HG03039 (cell line): ENCODE results near the gene NRXN2.
"Not testable (repeated sequence)": the region's sequence is repeated elsewhere in the genome, so short reads cannot be mapped to it uniquely, and the experiment has no call there.

ENCODE experiments used
- ATAC-seq: cut with Tn5 transposase; IDR thresholded peaks from one replicate; pipeline ENCODE4 v1.9.1; 2021; ENCODE audit warnings: mild to moderate bottlenecking, moderate library complexity; ENCODE audit not compliant: unreplicated experiment

Gene NRXN2

DNA sequence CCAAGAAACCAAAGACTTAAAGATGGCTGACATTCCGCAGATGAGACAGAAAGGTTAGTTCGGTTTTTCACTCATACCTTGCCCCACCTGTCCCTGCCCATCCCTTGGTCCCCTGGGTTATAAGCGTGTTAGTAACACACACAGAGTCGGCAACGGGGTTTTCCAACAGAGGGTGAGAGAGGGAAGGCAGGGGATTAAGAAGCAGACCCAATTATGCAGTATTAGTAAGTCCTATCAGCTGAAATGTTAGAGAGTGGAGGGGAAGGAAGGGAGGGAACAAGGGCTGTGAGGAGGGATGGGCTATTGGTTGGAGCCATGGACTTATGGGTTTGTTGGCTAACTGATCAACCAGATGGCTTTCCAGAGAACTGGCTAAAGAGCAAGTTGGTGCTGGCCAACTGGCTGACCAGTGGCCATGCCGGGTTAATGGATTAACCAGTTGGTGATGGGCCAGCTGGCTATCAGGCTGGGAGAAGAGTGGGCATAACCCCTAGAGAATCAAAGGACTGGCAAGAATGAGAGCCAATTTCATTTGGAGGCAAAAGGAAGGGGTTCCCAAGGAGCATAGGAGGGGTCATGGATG is 45.5 kb downstream of the NRXN2 start:
- no peak for ATAC-seq

DNA sequence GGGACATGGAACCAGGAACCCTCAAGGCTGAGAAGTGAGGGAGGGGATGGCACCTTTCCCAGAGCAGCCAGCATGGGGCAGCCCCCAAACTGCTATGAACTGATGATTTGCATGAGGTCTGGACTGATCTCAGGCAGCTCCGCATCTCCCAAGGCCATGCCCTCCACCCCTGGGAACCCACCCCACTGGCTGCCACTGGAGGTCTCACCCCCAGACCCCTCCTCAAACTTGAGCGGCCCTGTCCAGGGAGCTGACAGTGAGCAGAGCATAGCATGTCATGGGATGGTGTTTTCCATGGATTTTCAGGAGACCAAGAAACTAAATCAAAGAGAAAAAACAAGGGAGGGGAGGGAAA is 46.8 kb downstream of the NRXN2 start:
- ATAC-seq, result no peak

DNA sequence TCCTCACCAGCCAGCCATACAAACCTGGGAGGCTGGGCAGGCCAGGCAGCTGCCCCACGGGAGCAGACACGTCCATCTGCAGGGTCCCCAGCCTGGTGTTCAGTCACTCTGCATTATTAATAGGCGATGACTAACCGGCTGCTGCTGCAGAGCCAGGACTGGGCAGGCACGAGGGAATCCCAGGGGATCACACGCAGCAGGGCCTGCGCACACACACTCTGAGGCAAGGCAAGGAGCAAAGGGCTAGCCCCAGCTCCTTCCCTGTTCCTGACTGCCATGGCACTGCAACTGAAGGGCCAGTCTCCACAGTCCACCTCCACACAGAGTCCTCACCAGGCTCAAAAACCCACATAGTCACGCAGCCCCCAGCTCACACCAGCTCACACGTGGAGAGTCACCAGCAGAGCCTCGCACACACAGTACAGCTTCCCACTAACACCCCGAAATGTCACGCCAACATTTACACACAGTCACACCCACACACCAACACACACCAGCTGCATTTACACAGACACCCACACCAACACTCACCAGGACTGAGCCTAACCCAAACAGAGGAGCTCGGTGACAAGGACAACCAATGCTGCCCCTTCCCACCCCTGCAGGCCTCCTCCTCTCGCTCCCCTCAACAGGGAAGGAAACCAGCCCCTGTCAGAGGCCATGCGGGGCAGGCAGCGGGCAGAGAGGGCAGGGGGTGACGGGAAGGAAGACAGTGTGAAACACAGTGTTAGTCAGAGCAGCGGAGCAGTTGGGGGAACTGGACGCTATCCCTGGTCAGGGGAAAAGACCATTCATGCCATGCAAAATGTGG is 47.3 kb downstream of the NRXN2 start:
- no peak for ATAC-seq

DNA sequence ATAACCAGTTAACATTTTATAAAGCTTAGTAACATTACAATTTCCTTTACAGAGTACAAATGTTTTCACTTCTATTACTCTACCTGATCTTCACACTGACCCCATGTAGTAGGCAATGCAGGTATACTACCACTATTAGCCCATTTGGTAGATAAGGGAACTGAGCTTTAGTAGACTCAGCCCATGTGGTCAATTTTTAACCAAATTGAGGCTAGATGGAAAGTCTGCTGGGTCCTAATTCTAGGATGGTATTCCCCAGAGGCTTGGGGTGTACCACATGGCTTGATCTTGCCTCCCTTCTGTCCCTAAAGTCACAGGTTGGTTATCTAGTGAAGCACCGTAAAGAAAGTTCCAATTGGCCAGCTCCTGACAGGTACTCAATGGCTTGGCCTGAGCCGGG is 48.2 kb downstream of the NRXN2 start:
- no peak for ATAC-seq

DNA sequence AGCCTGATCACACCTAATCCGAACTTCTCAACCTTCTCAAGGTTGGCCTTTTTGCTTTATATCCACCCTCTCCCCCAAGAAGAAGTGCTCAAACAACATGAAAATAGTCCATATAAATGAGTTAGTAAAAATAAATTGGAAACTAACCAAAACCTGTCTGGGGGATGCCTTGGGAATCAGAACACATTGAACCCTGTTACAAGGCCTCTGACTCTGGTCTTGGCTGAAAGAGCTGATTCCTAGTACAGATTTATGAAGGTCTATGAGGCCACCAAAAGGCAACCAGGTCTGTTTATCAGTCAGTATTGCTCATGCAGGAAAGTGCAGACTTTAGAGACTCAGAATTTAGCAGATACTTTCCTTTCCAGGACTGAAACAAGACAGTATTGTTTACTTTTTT is 49.7 kb downstream of the NRXN2 start:
- no peak for ATAC-seq

DNA sequence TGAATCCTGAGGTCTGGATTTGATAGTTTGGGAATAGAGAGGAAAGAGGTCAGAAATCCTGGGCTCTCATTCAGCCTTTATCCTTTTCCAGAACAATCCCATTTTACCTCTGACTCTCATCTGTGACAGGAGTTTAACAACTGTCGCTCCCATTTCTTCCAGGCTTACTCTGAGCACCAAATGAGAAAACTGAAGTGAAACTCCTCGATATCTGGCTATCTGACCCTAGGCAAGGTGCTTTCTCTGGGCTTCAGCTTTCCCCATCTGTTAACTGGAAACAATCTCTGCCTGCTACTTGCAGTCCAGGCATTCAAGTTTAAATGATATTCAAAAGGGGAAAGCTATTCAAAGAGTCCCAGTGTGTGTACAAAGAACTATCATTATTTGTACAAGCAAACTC is 50.1 kb downstream of the NRXN2 start:
- no peak for ATAC-seq

DNA sequence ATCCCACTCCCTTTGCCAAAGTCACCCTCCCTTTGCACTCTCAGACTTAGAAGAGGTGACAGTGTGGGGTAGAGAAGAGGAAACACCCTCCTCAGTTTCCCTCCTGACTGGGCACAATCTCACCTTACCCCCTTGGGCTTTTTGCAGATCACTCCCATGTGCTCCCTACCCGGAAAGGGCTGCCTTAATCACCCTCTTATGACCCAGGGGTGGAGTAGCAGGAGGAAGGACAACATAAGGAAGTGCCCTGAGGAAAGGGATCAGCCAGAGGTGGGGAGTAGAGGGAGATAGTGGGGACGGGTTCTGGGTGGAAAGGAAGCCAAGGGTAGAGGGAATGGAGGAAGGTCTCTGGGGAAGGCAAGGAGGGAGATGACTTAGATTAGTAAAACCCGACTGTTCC is 52.0 kb downstream of the NRXN2 start:
- ATAC-seq, result no peak

DNA sequence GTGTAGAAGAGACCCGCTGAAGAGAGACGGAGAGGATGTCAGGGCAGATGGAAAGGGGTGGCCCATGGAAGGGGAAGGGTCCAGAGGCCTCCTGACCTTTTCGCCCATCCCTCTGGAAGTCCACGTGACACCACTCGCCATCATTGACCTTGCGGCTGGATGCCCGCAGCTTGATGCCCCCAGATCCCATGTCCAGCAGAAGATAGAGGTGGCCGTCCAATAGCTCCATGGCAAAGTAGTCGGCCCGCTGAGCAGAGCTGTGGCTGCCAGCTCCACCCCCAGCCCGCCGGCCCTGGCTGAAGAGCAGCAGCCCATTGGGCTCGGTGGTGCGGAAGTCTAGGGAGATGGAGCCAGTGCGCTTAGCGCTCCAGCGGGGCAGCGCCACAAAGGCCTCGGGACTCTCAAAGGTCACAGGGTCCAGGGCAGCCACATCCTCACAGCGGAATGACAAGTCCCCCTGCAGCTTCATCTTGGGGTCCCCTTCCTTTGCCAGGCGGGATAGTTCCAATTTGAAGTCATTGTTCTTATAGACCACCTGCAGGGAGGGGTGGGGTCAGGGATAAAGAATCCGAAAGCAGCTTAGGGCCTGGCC is 55.7 kb downstream of the NRXN2 start:
- no peak for ATAC-seq

DNA sequence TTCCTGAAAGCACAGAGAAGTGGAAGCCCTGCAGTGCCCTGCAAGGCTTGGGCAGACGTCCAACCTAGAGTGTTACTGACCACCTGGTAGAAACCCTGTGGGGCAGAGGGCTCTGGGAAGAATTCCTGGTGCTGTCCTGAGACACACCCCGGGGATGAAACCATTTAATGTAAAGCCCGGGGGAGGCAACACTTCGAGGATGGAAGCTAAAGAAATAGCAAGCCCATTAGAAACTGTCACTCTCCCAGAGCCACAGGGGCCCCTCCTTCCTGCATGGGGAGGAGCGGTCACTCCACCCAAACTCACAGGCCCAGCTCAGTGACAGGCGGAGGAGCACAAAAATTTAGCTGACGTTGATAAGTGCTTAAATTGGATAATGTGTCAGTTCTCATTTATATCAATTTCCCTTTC is 57.6 kb downstream of the NRXN2 start:
- no peak for ATAC-seq

DNA sequence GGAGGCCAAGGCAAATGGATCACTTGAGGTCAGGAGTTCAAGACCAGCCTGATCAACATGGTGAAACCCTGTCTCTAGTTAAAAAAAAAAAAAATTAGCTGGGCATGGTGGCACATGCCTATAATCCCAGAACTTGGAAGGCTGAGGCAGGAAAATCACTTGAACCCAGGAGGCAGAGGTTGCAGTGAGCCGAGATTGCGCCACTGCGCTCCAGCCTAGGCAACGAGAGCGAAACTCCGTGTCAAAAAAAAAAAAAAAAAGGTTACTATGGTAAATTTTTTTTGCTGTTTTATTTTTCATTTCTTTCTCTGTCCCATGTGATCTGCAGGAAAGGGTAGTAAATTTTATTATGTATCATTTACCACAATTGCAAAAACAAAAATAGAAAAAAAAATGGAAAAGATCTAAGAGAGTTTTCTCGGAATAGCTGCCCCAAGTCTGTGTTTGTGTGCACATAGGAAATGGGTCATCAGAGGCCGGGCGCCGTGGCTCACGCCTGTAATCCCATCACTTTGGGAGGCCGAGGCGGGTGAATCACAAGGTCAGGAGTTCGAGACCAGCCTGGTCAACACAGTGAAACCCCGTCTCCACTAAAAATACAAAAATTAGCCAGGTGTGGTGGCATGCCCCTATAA is 58.6 kb downstream of the NRXN2 start:
- ATAC-seq, result not testable (repeated sequence)

DNA sequence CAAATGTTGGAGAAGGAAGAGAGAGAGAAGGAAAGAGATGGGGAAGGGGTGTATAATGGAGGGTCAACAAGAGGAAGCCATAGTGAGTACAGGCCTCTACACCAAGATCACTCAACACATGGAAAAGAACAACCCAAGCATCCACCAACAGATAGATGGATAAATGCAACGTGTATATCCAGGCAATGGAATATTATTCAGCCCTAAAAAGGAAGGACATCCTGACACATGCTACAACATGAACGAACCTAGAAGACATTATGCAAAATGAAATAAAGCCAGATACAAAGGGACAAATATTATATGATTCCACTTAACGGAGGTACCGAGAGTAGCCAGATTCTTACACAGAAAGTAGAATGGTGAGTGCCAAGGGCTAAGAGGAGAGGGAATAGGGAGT is 59.3 kb downstream of the NRXN2 start:
- ATAC-seq, result no peak

DNA sequence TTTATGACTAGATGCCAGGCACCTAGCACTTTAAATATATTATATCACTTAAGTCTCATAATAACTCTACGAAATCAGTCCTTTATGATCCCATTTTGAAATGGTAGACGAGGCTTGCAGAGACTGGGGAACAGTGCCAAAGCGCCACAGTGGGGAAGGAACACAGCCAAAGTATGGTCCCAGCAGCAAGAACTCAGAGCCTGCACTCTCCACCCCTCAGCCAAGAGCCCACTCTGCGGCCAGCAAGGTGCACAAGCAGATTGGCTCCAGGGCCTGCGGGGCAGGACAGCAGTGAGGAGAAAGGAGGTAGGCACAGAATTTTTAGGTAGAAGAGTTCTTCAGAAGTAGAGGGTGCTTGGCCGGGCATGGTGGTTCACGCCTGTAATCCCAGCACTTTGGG is 61.4 kb downstream of the NRXN2 start:
- ATAC-seq, result no peak

DNA sequence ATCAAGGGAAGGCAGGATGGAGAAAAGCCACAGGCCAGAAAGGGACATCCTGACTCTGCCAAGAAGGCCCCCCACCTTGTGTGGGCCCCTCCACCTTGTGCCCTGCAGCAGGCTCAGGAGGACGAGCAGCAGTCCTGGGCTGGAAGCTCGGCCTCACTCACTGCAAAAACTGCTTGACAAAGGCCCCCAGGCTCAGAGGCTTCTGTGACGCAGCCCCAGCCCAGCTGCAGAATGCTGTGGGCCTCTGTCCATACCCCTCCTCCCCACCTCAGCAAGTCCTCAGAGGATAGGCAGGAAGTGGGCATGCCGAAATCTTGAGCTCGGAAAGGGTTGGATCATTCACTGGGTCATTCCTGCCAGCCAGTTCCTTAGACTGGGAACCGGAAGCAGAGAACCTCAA is 61.9 kb downstream of the NRXN2 start:
- ATAC-seq, result no peak

DNA sequence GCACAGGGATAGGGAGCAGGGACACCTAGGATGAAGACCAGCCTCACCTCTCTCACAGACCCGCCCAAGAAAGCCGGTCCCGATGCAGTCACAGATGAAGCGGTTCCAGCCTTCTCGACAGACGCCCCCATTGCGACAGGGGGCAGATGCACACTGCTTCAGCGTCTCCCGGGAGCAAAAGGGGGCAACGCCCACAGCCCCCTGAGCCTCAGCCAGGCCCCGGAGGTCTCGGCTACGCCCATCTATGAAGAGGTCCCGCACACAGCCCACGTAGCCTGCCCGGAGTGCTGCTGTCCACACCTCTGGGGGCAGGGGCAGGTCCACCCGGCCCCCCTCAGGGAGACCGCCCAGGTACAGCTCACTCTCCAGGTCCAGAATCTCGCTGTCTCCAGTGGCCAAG is 62.3 kb downstream of the NRXN2 start:
- no peak for ATAC-seq

DNA sequence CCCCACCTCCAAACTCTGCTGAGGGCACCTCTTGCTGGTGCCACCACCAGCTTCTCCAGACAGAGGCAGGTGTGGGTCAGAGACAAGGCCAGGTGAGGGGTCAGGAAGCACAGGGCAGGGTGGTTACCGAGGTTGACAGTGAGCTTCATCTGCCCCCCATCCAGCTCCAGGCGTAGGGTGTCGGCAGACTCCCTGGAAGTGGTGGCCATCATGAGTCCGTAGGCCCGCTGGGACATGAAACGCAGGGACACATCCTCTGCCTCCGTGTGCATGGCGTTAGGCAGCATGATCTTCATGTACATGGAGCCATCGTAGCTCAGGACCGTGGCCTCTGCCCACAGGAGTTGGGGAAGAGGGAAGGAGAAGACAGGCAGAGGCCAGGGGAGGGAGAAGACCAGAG is 62.8 kb downstream of the NRXN2 start:
- no peak for ATAC-seq

DNA sequence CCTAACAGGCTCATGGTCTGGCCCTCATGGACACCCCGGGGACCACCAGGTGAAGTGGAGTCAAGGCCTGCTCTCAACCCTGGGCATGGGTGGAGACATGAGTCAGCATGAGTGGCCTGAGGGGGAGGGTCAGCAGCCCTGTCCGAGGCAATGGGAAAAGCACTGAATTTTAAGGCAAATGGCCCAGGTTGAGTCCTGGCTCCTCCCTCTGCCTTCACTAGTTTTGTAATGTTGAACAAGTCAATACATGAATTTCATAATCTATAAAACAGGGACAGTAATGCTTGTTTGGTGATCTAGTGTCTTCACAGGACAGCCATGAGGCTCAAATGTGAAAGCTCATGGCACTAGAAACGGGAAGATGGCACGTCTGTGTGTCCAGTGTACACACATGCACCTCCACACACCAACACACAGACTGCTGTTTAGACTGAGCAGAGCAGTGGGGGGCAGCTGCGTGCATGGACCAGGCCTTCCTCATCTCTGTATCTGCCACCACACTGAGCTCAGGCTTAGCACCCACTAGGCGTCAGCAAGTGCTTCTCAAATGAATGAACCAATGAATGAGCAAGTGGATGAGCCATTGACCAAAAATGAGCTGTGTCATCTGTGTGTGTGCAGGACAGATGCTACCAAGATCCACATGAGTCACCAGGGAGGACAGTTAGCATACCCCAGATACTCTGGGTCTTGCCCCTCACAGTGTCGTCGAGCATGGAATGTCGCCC is 63.4 kb downstream of the NRXN2 start:
- no peak for ATAC-seq

DNA sequence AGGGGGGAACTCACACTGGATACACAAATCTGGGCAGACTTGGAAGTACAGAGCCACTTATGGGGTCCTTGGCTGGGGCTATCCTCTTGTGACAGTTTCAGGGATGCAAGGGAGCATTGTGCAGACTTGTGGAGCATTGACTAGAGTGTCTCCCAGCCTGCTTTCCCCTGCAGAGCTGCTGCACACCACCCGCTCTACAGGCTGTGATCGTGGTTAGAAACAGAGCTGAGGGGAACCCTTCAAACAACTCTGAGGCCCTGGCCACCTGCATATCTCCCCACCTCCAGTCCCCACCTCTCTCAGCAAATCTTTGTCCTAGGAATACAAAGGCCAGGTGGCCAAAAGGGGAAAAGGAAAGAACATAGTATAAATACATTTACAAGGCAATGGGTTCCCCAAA is 64.7 kb downstream of the NRXN2 start:
- no peak for ATAC-seq

DNA sequence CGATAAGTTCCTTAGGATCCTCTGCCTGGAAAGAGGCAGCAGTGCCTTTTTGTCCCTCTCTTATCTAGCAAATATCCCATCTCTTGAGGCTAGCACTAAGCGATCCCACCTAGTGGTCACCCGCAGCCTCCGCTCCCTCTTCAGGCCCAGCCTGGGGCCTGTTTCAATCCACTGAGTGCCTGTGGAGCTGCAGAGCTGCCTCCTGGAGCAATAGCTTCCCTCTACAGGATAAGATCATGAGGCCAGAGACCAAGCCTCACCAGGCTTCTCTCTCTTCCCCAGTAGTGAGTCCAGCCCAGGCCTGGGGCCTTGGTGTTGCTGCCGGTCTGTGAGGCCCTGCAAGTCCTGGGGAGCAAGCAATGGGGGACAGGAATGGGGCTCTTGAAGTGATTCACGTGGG is 66.1 kb downstream of the NRXN2 start:
- no peak for ATAC-seq

DNA sequence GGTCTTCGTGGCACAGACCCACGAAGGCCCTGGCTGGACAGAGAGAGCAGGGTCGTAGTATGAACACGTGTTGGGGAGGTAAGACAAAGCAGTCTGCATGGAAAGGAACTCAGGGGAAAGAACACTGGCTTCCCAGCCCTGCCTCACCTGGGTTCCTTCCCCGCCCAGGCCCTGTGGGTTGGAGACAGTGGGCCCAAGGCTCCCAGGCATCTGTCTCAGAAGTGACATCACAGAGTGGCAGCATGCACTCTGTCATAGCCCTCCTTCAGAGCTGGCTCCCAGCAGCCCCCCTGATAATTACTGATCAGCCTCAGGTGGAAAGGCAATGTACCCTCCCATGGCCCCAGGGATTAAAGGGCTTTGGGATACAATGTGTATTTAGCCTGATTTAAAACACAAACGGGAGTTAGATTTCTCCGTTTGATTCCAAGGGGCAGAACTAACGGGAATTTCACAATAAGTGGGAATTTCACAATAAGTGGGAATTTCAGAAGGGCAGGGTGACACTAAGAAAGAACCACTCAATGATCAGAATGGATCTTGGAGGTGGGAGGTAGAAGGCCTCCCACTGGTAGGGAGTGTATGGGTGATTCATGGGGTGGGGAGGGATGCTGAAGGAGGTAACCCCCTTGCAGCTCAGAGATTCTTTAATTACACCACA is 66.9 kb downstream of the NRXN2 start:
- ATAC-seq, result no peak

DNA sequence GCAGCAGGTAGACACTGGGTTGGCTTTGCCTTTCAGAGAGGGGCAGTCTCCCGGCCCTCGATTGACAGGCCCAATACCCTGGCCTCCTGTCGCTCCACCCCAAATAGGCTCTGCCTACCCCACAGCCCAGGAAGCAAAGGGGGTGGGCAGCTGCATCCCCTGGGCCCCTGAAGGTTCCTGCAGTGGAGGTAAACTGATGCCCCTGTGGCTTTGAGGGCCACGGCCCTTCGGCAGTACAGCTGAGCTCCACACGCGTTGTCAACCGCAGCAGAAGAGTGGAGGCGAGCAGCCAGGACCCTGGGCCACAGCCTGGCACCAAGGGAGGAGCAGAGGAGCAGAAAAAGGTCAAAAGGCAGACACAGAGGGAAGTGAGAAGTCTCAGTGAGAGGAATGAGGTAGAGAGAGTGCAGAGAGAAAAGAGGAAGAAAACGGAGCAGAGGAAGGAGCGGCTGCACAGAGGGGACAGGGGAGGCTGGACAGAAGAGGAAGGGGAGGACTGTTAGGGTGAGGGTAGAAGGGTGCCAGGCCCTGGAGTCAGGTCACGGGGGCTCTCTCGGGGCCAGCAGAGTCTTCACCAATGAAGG is 67.9 kb downstream of the NRXN2 start:
- no peak for ATAC-seq

DNA sequence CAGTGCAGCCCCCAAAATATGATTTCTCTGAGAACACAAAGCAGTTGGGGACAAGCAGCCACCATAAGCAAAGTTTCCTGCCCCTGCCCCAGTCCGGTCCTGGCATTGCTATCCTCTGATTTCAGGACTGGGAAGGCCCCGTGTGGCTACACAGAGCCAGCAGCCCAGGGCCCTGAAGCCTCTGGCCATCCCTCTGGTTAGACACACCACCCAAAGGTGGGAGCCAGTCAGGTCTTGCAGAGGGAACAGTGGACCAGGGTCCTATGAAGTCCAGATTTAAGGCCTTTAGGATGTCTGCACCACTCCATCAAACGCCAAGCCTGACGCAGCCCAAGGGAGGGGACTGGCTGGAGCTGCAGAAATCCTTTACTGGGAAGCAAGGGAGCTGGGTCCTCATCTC is 68.6 kb downstream of the NRXN2 start:
- ATAC-seq, result no peak
